Lung (tissue), 16 donors: ENCODE data around the gene TMEM184B. TPM values are rescaled to one million over a fixed set of nuclear protein-coding genes. Genes with fewer than 3 reads are reported as not detected.
A peak's percentile ranks its signal among the peaks of the same experiment; 100 is the strongest.

ENCODE experiments used
- ATAC-seq: fragments of 200-7000 bp; cut with Tn5 transposase; one replicate; pipeline ENCODE4 v1.9.1; 2020; ENCODE audit warnings: moderate number of reproducible peaks; ENCODE audit not compliant: insufficient read depth, low FRiP score
- DNase-seq, 3 donors: peaks; one replicate each; pipeline ENCODE4 v3.0.0-alpha.2; 2013 to 2017
- H3K27ac ChIP-seq, 2 donors: one replicate each; pipeline ENCODE4 v1.5.1; 2013; ENCODE audit warnings: mild to moderate bottlenecking in 2 of 2, moderate library complexity in 2 of 2, control low read depth in 1 of 2, inconsistent platforms in 1 of 2, low read depth in 1 of 2, low read length in 1 of 2
- H3K27me3 ChIP-seq, 3 donors: one replicate each; pipeline ENCODE4 v1.5.1; 2013; ENCODE audit warnings: low read length in 2 of 3; ENCODE audit not compliant: control insufficient read depth in 3 of 3, insufficient read depth in 3 of 3
- H3K36me3 ChIP-seq, 4 donors: one replicate each; pipeline ENCODE4 v1.5.1; 2013; ENCODE audit warnings: low read length in 4 of 4, mild to moderate bottlenecking in 1 of 4, moderate library complexity in 1 of 4; ENCODE audit not compliant: control insufficient read depth in 4 of 4, insufficient read depth in 4 of 4
- H3K4me1 ChIP-seq, 5 donors: one replicate each; pipeline ENCODE4 v1.5.1; 2013; ENCODE audit warnings: low read length in 5 of 5, mild to moderate bottlenecking in 2 of 5, moderate library complexity in 1 of 5; ENCODE audit not compliant: control insufficient read depth in 5 of 5, insufficient read depth in 5 of 5
- H3K4me3 ChIP-seq: one replicate; pipeline ENCODE4 v1.5.1; 2013; ENCODE audit warnings: mild to moderate bottlenecking, control low read depth, moderate library complexity
- H3K9ac ChIP-seq, 2 donors: one replicate each; pipeline ENCODE4 v1.5.1; 2013; ENCODE audit warnings: low read length in 2 of 2, control low read depth in 1 of 2; ENCODE audit not compliant: insufficient read depth in 1 of 2
- H3K9me3 ChIP-seq, 4 donors: one replicate each; pipeline ENCODE4 v1.5.1; 2013; ENCODE audit warnings: low read length in 3 of 4, mild to moderate bottlenecking in 1 of 4, moderate library complexity in 1 of 4; ENCODE audit not compliant: control insufficient read depth in 4 of 4, insufficient read depth in 3 of 4
- WGBS, 2 donors: extraction: QIAGEN DNeasy Blood & Tissue Kit; methylation state at CpG; one replicate each; pipeline ENCODE4 v1.1.7; 2013; 5-methylcytosine and 5-hydroxymethylcytosine counted together
- long read RNA-seq, 5 donors: transcript quantifications; one replicate each; lab custom pipeline, GENCODE V29; 2026
- polyA plus RNA-seq, 2 donors: library from polyadenylated mRNA; stranded (reverse); fragments of 200-250 nt; gene quantifications; one replicate each; pipeline ENCODE4 v1.2.1, GENCODE V29; 2013
- total RNA-seq, 2 donors: library from RNA; depleted of rRNA in 1 of 2; stranded (reverse); fragments of >200 nt in 1 of 2; gene quantifications; one replicate each; pipeline ENCODE4 v1.2.1, GENCODE V29; 2014 to 2021
- TF ChIP-seq, protein P1 (sequence below): IDR thresholded peaks from 2 replicates; pipeline ENCODE4 v1.5.1; 2012; ENCODE audit warnings: mild to moderate bottlenecking; ENCODE audit errors: control extremely low read depth, extremely low read depth
- donor health status: control.
- donor health status: control.
- donor health status: Bipolar disorder and iron deficiency.
- donor health status: healthy.
- donor health status: DM: yes; HTN: yes; CAD: no.

The TMEM184B gene
- total RNA-seq (10 to 100 TPM; 39.9 to 82.4 TPM), polyA plus RNA-seq (10 to 100 TPM; 26.3 to 39.9 TPM)
- long read RNA-seq, donor 1, full-length matches to known transcripts = 47 of 47 reads
- long read RNA-seq, donor 1, partial matches to known transcripts = 0 of 47 reads
- long read RNA-seq, donor 1, other reads (novel, unspliced or antisense) = 0 of 47 reads
- long read RNA-seq, donor 2, full-length matches to known transcripts = 13 of 13 reads
- long read RNA-seq, donor 2, partial matches to known transcripts = 0 of 13 reads
- long read RNA-seq, donor 2, other reads (novel, unspliced or antisense) = 0 of 13 reads
- long read RNA-seq, donor 3, full-length matches to known transcripts = 23 of 23 reads
- long read RNA-seq, donor 3, partial matches to known transcripts = 0 of 23 reads
- long read RNA-seq, donor 3, other reads (novel, unspliced or antisense) = 0 of 23 reads
- long read RNA-seq, donor 4, full-length matches to known transcripts = 24 of 24 reads
- long read RNA-seq, donor 4, partial matches to known transcripts = 0 of 24 reads
- long read RNA-seq, donor 4, other reads (novel, unspliced or antisense) = 0 of 24 reads
- long read RNA-seq, donor 5, full-length matches to known transcripts = 65 of 65 reads
- long read RNA-seq, donor 5, partial matches to known transcripts = 0 of 65 reads
- long read RNA-seq, donor 5, other reads (novel, unspliced or antisense) = 0 of 65 reads

DNA sequence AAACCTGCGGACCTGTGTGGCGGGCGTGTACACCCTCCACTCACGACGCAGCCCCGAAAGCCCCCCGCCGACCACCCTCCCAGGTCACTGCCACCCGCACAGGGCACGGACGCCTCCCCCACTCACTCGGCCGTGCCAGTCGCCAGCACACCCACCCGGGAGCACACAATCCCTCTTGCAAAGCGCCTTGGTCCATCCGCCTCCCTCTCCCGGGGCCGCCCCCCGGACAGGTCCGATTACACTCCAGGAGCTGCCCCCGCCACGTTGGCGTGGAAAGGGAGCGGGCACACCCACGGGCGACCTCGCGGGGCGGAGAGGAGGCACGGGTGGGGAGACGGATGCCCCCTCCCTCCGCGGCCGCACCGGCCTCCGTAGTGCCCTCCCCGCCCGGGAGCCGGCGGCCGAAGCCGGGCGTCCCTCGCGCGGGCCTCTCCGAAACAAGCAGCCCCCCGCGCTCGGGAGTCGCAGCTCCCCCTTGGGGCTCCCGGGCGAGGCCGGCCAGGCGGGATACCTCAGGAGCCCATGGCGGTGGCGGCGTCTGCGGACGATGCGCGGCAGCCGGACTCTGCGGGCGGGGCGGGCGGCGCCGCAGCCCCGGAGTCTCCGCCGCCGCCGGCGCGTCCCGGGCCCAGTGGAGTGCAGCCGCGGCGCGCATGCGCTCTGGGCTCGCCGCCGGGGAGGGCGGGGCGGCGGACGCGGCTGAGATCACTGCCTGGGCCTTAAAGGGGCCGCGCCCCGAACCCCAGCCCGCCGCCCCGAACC lies at the start of gene TMEM184B:
Gene TMEM184B (minus strand): TSS at position 638 of the 762 bp plus-strand sequence. CDS start 25,049 bp downstream, outside the sequence.
- no peaks in the 10 kb centered on the region for H3K27me3 ChIP-seq
- 0 to 1% methylated on average over 59 to 97 of the region's 97 CpGs for WGBS, 2 donors
- H3K36me3 ChIP-seq = peaks cover 0 to 8% (median 0%) of the 10 kb centered on the region in 4 donors
- DNase-seq (peak; percentile 82 to 89 (median 83)), ATAC-seq (peak; percentile 94)
- peak within 1 kb of the TSS; percentile 93 for H3K4me3 ChIP-seq
- H3K27ac ChIP-seq = peak within 1 kb of the TSS; percentile 91 to 92
- no peaks in the 10 kb centered on the region for H3K9me3 ChIP-seq
- H3K9ac ChIP-seq = peak within 1 kb of the TSS; percentile 71 to 74
- TF ChIP-seq, protein P1, sequence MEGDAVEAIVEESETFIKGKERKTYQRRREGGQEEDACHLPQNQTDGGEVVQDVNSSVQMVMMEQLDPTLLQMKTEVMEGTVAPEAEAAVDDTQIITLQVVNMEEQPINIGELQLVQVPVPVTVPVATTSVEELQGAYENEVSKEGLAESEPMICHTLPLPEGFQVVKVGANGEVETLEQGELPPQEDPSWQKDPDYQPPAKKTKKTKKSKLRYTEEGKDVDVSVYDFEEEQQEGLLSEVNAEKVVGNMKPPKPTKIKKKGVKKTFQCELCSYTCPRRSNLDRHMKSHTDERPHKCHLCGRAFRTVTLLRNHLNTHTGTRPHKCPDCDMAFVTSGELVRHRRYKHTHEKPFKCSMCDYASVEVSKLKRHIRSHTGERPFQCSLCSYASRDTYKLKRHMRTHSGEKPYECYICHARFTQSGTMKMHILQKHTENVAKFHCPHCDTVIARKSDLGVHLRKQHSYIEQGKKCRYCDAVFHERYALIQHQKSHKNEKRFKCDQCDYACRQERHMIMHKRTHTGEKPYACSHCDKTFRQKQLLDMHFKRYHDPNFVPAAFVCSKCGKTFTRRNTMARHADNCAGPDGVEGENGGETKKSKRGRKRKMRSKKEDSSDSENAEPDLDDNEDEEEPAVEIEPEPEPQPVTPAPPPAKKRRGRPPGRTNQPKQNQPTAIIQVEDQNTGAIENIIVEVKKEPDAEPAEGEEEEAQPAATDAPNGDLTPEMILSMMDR = no peak
- H3K4me1 ChIP-seq = peaks cover 3 to 21% (median 13%) of the 10 kb centered on the region in 5 donors

DNA sequence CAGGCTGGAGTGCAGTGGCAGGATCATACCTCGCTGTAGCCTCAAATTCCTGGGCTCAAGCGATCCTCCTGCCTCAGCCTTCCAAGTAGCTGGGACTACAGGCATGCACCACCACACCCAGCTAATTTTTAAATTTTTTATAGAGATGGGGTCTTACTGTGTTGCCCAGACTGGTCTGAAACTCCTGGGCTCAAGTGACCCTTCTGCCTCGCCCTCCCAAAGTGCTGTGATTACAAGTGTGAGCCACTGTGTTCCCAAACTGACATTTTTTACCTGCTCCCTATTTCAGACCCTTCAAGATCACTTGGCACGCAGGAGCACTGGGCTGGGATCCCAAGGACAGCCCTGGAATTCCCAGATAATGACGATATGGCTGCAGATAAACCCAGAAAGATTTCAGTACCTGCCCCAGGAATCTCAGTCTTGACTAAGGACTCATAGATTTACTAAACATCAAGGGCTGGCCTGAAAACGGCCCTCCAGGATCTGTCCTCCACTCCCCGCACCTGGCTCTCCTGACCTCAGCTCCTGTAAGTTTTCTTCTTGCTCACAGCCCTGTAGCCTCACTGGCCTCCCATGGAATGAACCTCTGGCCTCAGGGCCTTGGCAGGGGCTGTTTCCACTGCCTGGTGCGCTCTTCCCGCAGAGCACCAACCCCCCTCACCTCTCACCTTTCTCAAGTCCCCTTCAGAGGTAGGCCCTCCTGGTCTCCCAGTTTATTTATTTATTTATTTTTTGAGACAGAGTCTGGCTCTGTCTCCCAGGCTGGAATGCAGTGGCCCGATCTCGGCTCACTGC lies 48.0 kb upstream of the TMEM184B start:
- WGBS, 2 donors = 85 to 94% methylated on average over 11 of the region's 11 CpGs
- Histone ChIP-seq H3K27ac (no peak overlapping the region), H3K4me3 (no peak overlapping the region), H3K9ac (no peak overlapping the region), H3K4me1 (peaks cover 0 to 10% (median 2%) of the 10 kb centered on the region in 5 donors), H3K9me3 (no peaks in the 10 kb centered on the region), H3K27me3 (no peaks in the 10 kb centered on the region), H3K36me3 (no peaks in the 10 kb centered on the region)
- ATAC-seq (no peak), DNase-seq (no peak)
- TF ChIP-seq, protein P1 = no peak
